ENCODE results near the gene DNASE2B. TPM values are rescaled to one million over a fixed set of nuclear protein-coding genes. Genes with fewer than 3 reads are reported as not detected.

DNASE2B gene
- total and polyA plus RNA-seq, 2 donors from 2014 or later = not detected

GRCh38 chr1:84368441-84368840 is 29.8 kb upstream of the DNASE2B start:
- DNase-seq = no peak
- TF ChIP-seq CTCF (IDR thresholded peaks at IDR 0.05; ENCODE audit: borderline replicate concordance, extremely low read depth, insufficient read depth) = no peak
- FAIRE-seq = no peak
- H3K9me3 ChIP-seq (ENCODE audit: control insufficient read depth in 2 of 3, insufficient read depth in 1 of 3, low read length in 3 of 3) = no peaks in the 10 kb centered on the region
- H3K36me3 ChIP-seq (ENCODE audit: control insufficient read depth in 2 of 3, insufficient read depth in 3 of 3, low read length in 3 of 3) = no peaks in the 10 kb centered on the region
- H3K27me3 ChIP-seq (ENCODE audit: control insufficient read depth, insufficient read depth, low read length) = no peaks in the 10 kb centered on the region
- H3K4me1 ChIP-seq (ENCODE audit: control insufficient read depth in 2 of 3, insufficient read depth in 2 of 3, low read depth in 1 of 3, low read length in 3 of 3) = no peaks in the 10 kb centered on the region
- H3K4me3 ChIP-seq (ENCODE audit: low read length in 3 of 3) = no peak overlapping the region
- intact Hi-C loops (cut with DNase I) = no loop called here
- H3K9ac ChIP-seq (ENCODE audit: low read length in 3 of 3) = no peak overlapping the region
- H3K27ac ChIP-seq (ENCODE audit: low read depth in 2 of 2, low read length in 2 of 2) = no peak overlapping the region

GRCh38 chr1:84370266-84370665 is 28.0 kb upstream of the DNASE2B start:
- FAIRE-seq (no peak), DNase-seq (no peak)
- no peak overlapping the region for H3K27ac ChIP-seq (ENCODE audit: low read depth in 2 of 2, low read length in 2 of 2)
- TF ChIP-seq CTCF (IDR thresholded peaks at IDR 0.05; ENCODE audit: borderline replicate concordance, extremely low read depth, insufficient read depth) = no peak
- intact Hi-C loops (cut with DNase I) = no loop called here
- H3K9ac ChIP-seq (ENCODE audit: low read length in 3 of 3) = no peak overlapping the region
- no peaks in the 10 kb centered on the region for H3K36me3 ChIP-seq (ENCODE audit: control insufficient read depth in 2 of 3, insufficient read depth in 3 of 3, low read length in 3 of 3)
- no peaks in the 10 kb centered on the region for H3K9me3 ChIP-seq (ENCODE audit: control insufficient read depth in 2 of 3, insufficient read depth in 1 of 3, low read length in 3 of 3)
- no peaks in the 10 kb centered on the region for H3K27me3 ChIP-seq (ENCODE audit: control insufficient read depth, insufficient read depth, low read length)
- no peaks in the 10 kb centered on the region for H3K4me1 ChIP-seq (ENCODE audit: control insufficient read depth in 2 of 3, insufficient read depth in 2 of 3, low read depth in 1 of 3, low read length in 3 of 3)
- no peak overlapping the region for H3K4me3 ChIP-seq (ENCODE audit: low read length in 3 of 3)

- FAIRE-seq (no peak), DNase-seq (no peak)
- Histone ChIP-seq H3K27ac (ENCODE audit: low read depth in 2 of 2, low read length in 2 of 2) (no peak overlapping the region), H3K4me3 (ENCODE audit: low read length in 3 of 3) (no peak overlapping the region), H3K9ac (ENCODE audit: low read length in 3 of 3) (no peak overlapping the region), H3K4me1 (ENCODE audit: control insufficient read depth in 2 of 3, insufficient read depth in 2 of 3, low read depth in 1 of 3, low read length in 3 of 3) (no peaks in the 10 kb centered on the region), H3K36me3 (ENCODE audit: control insufficient read depth in 2 of 3, insufficient read depth in 3 of 3, low read length in 3 of 3) (no peaks in the 10 kb centered on the region), H3K27me3 (ENCODE audit: control insufficient read depth, insufficient read depth, low read length) (no peaks in the 10 kb centered on the region), H3K9me3 (ENCODE audit: control insufficient read depth in 2 of 3, insufficient read depth in 1 of 3, low read length in 3 of 3) (no peaks in the 10 kb centered on the region)
- no peak for TF ChIP-seq CTCF (IDR thresholded peaks at IDR 0.05; ENCODE audit: borderline replicate concordance, extremely low read depth, insufficient read depth)
- intact Hi-C loops (cut with DNase I) = no loop called here
Observed at GRCh38 chr1:84370831-84371394, 27.4 kb upstream of the DNASE2B start.
